Measurements from ENCODE around the gene GJB4.

GJB4 gene

GRCh38 chr1:34713443-34713842 is 46.1 kb upstream of the GJB4 start:
- no peaks in the 10 kb centered on the region for H3K79me2 ChIP-seq (ENCODE audit: low read length)
- H3K4me2 ChIP-seq (ENCODE audit: low read length), result no peak overlapping the region
- H4K20me1 ChIP-seq (ENCODE audit: insufficient read depth, low read length), result no peaks in the 10 kb centered on the region

GRCh38 chr1:34714386-34714785 is 45.2 kb upstream of the GJB4 start:
- H4K20me1 ChIP-seq (ENCODE audit: insufficient read depth, low read length), result no peaks in the 10 kb centered on the region
- H3K27me3 ChIP-seq (ENCODE audit: low read depth, low read length), result no peaks in the 10 kb centered on the region
- no peaks in the 10 kb centered on the region for H3K4me1 ChIP-seq (ENCODE audit: low read length)
- H3K4me2 ChIP-seq (ENCODE audit: low read length), result no peak overlapping the region
- H3K9ac ChIP-seq (ENCODE audit: low read length), result no peak overlapping the region
- H3K9me3 ChIP-seq (ENCODE audit: insufficient read depth, low read length), result no peaks in the 10 kb centered on the region
- H3K36me3 ChIP-seq (replicated peaks; ENCODE audit: low read depth, low read length), result no peaks in the 10 kb centered on the region
- TF ChIP-seq CTCF (IDR thresholded peaks at IDR 0.05; ENCODE audit: low read depth, low read length), result no peak
- TF ChIP-seq EZH2phosphoT487 (IDR thresholded peaks at IDR 0.05; ENCODE audit: low read depth), result no peak
- no peaks in the 10 kb centered on the region for H3K79me2 ChIP-seq (ENCODE audit: low read length)
- no peak overlapping the region for H3K4me3 ChIP-seq (ENCODE audit: low read length)
- H3K27ac ChIP-seq (ENCODE audit: low read length), result no peak overlapping the region
- no peak overlapping the region for H2AFZ ChIP-seq (ENCODE audit: low read depth, low read length)

More at GRCh38 chr1:34713443-34713842, 46.1 kb upstream of the GJB4 start:
- no peaks in the 10 kb centered on the region for H3K36me3 ChIP-seq (replicated peaks; ENCODE audit: low read depth, low read length)
- H3K4me3 ChIP-seq (ENCODE audit: low read length), result no peak overlapping the region
- no peak overlapping the region for H3K9ac ChIP-seq (ENCODE audit: low read length)
- no peak overlapping the region for H3K27ac ChIP-seq (ENCODE audit: low read length)
- H3K4me1 ChIP-seq (ENCODE audit: low read length), result no peaks in the 10 kb centered on the region
- H2AFZ ChIP-seq (ENCODE audit: low read depth, low read length), result no peak overlapping the region
- no peaks in the 10 kb centered on the region for H3K27me3 ChIP-seq (ENCODE audit: low read depth, low read length)
- H3K9me3 ChIP-seq (ENCODE audit: insufficient read depth, low read length), result no peaks in the 10 kb centered on the region
- TF ChIP-seq EZH2phosphoT487 (IDR thresholded peaks at IDR 0.05; ENCODE audit: low read depth) (no peak), CTCF (IDR thresholded peaks at IDR 0.05; ENCODE audit: low read depth, low read length) (no peak)

GRCh38 chr1:34715139-34715538 is 44.4 kb upstream of the GJB4 start:
- H4K20me1 ChIP-seq (ENCODE audit: insufficient read depth, low read length), result no peaks in the 10 kb centered on the region
- no peak overlapping the region for H3K27ac ChIP-seq (ENCODE audit: low read length)
- no peak overlapping the region for H3K4me2 ChIP-seq (ENCODE audit: low read length)
- TF ChIP-seq EZH2phosphoT487 (IDR thresholded peaks at IDR 0.05; ENCODE audit: low read depth), result no peak
- TF ChIP-seq CTCF (IDR thresholded peaks at IDR 0.05; ENCODE audit: low read depth, low read length), result no peak
- no peaks in the 10 kb centered on the region for H3K4me1 ChIP-seq (ENCODE audit: low read length)
- H3K36me3 ChIP-seq (replicated peaks; ENCODE audit: low read depth, low read length), result no peaks in the 10 kb centered on the region
- H3K27me3 ChIP-seq (ENCODE audit: low read depth, low read length), result no peaks in the 10 kb centered on the region
- no peaks in the 10 kb centered on the region for H3K9me3 ChIP-seq (ENCODE audit: insufficient read depth, low read length)
- no peak overlapping the region for H3K9ac ChIP-seq (ENCODE audit: low read length)
- H3K4me3 ChIP-seq (ENCODE audit: low read length), result no peak overlapping the region
- no peaks in the 10 kb centered on the region for H3K79me2 ChIP-seq (ENCODE audit: low read length)
- no peak overlapping the region for H2AFZ ChIP-seq (ENCODE audit: low read depth, low read length)

- H3K79me2 ChIP-seq (ENCODE audit: low read length), result no peaks in the 10 kb centered on the region
- no peaks in the 10 kb centered on the region for H4K20me1 ChIP-seq (ENCODE audit: insufficient read depth, low read length)
- no peaks in the 10 kb centered on the region for H3K4me1 ChIP-seq (ENCODE audit: low read length)
- H3K9me3 ChIP-seq (ENCODE audit: insufficient read depth, low read length), result no peaks in the 10 kb centered on the region
- no peak overlapping the region for H3K9ac ChIP-seq (ENCODE audit: low read length)
- TF ChIP-seq EZH2phosphoT487 (IDR thresholded peaks at IDR 0.05; ENCODE audit: low read depth) (no peak), CTCF (IDR thresholded peaks at IDR 0.05; ENCODE audit: low read depth, low read length) (no peak)
- no peaks in the 10 kb centered on the region for H3K36me3 ChIP-seq (replicated peaks; ENCODE audit: low read depth, low read length)
- no peak overlapping the region for H3K27ac ChIP-seq (ENCODE audit: low read length)
- H3K4me3 ChIP-seq (ENCODE audit: low read length), result no peak overlapping the region
- no peaks in the 10 kb centered on the region for H3K27me3 ChIP-seq (ENCODE audit: low read depth, low read length)
- H3K4me2 ChIP-seq (ENCODE audit: low read length), result no peak overlapping the region
- H2AFZ ChIP-seq (ENCODE audit: low read depth, low read length), result no peak overlapping the region
These were observed 38.3 kb upstream of the GJB4 start for GRCh38 chr1:34721241-34721640.
